NT2/D1 (cell line): ENCODE data around the gene WDR31.

Source experiments
- YY1 ChIP-seq: IDR thresholded peaks from 2 replicates; pipeline ENCODE4 v1.6.1; 2011; ENCODE audit not compliant: insufficient read length, insufficient read depth
- ZNF274 ChIP-seq: IDR thresholded peaks from 2 replicates; pipeline ENCODE4 v1.6.1; 2011; ENCODE audit warnings: mild to moderate bottlenecking, low read depth, low read length

DNA sequence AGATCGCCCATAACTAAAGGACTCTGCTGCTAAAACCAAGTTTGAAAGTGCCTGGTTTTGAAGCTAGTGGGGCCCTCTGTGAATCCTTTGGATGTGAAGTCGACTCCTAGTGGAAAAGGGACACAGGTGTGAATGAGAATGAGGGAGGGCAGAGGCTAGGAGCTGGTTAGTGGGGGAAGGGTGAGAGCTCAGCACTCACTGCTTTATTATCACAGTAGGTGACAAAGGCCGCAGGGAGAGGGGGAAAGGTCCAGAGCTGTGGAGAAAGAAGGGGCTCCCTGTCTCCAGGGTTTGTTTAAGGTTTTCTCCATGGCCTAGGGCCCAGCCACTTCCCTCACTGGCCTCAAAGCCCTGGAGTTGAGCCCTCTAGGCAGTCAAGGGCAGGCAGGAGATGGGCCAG is 33.2 kb upstream of the WDR31 start:
- no peak for TF ChIP-seq YY1
- TF ChIP-seq ZNF274 = no peak
